Thyroid gland (tissue), 4 donors: Measurements from ENCODE around the gene IRX4.

ENCODE experiments used
- CTCF ChIP-seq, 6 experiments: fragments of 200-600 bp in 3 of 6; fragments of 450-650 bp in 3 of 6; sonication (generic) in 3 of 6; IDR thresholded peaks; one replicate each; pipeline ENCODE4 v1.5.1; 2016 to 2019; ENCODE audit warnings: antibody characterized with exemption in 6 of 6, mild to moderate bottlenecking in 2 of 6, inconsistent platforms in 1 of 6, moderate library complexity in 1 of 6
- POLR2A ChIP-seq, 2 donors: fragments of 450-650 bp; IDR thresholded peaks; one replicate each; pipeline ENCODE4 v1.6.1; 2017; ENCODE audit warnings: antibody characterized with exemption in 2 of 2, mild to moderate bottlenecking in 2 of 2, moderate library complexity in 1 of 2

- TF ChIP-seq POLR2A (IDR thresholded peaks at IDR 0.05) (no peak), CTCF (IDR thresholded peaks at IDR 0.05) (no peak)
Measured at GRCh38 chr5:1926071-1926440, 43.3 kb upstream of the IRX4 start.
